Ascending aorta (tissue), 2 donors: ENCODE measurements around the gene RFLNA. TPM values are rescaled to one million over a fixed set of nuclear protein-coding genes. Genes with fewer than 3 reads are reported as not detected.

ENCODE experiments used
- DNase-seq, 2 donors: peaks; one replicate each; pipeline ENCODE4 v3.0.0-alpha.2; 2019; ENCODE audit warnings: low spot score in 2 of 2
- H3K27ac ChIP-seq, 2 donors: fragments of 200-600 bp; sonication (generic); one replicate each; pipeline ENCODE4 v1.5.1; 2016 to 2017; ENCODE audit warnings: mild to moderate bottlenecking in 1 of 2
- H3K27me3 ChIP-seq: fragments of 200-600 bp; sonication (generic); one replicate; pipeline ENCODE4 v1.5.1; 2017
- H3K36me3 ChIP-seq, 2 donors: fragments of 200-600 bp; sonication (generic); one replicate each; pipeline ENCODE4 v1.5.1; 2016
- H3K4me1 ChIP-seq, 2 donors: fragments of 200-600 bp; sonication (generic); one replicate each; pipeline ENCODE4 v1.5.1; 2016 to 2017; ENCODE audit warnings: mild to moderate bottlenecking in 1 of 2
- H3K4me3 ChIP-seq, 2 donors: fragments of 200-600 bp; sonication (generic); one replicate each; pipeline ENCODE4 v1.5.1; 2016 to 2017; ENCODE audit warnings: mild to moderate bottlenecking in 1 of 2
- H3K9me3 ChIP-seq, 2 donors: fragments of 200-600 bp; sonication (generic); one replicate each; pipeline ENCODE4 v1.5.1; 2016
- CTCF ChIP-seq, 3 experiments: fragments of 200-600 bp in 2 of 3; fragments of 450-650 bp in 1 of 3; sonication (generic) in 2 of 3; IDR thresholded peaks; one replicate each; pipeline ENCODE4 v1.5.1; 2016 to 2019; ENCODE audit warnings: antibody characterized with exemption in 3 of 3, mild to moderate bottlenecking in 1 of 3, moderate library complexity in 1 of 3
- intact Hi-C: fragments of 100-400 bp; cut with DNase I; formaldehyde crosslinking; loops from one replicate; pipeline ENCODE4 v1.15.1; 2023
- total RNA-seq: library from RNA; depleted of rRNA; stranded (reverse); fragments of >200 nt; gene quantifications from one replicate; pipeline ENCODE4 v1.1.0, GENCODE V29; 2016

The RFLNA gene
- total RNA-seq, 1 donor from 2014 or later = not detected

DNA sequence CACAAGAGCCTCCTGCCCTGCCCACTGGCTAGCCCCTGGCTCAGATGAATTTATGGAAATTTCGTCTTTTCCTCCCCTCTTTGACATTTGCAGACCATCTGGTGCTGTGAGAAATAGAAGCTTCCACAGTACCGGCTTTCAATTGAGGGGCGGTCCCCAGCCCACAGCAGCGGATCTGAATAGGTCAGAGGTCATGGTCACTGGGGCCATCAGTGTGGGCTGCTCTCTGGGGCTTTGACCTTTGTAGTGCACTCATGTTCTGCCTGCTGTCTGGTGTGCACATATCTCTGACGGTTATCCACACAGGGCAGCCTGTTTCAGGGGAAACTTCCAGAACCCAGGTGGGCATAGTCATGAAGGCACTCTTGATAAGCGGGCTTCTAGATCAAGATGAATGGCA is 2.5 kb upstream of the RFLNA start:
- no peak for TF ChIP-seq CTCF (IDR thresholded peaks at IDR 0.05)
- no peak for DNase-seq
- Histone ChIP-seq H3K27me3 (no peaks in the 10 kb centered on the region), H3K9me3 (no peaks in the 10 kb centered on the region), H3K36me3 (no peaks in the 10 kb centered on the region), H3K4me3 (no peak overlapping the region), H3K4me1 (peaks cover 7 to 24% of the 10 kb centered on the region in 2 donors), H3K27ac (no peak overlapping the region)
- intact Hi-C loops = no loop called here

DNA sequence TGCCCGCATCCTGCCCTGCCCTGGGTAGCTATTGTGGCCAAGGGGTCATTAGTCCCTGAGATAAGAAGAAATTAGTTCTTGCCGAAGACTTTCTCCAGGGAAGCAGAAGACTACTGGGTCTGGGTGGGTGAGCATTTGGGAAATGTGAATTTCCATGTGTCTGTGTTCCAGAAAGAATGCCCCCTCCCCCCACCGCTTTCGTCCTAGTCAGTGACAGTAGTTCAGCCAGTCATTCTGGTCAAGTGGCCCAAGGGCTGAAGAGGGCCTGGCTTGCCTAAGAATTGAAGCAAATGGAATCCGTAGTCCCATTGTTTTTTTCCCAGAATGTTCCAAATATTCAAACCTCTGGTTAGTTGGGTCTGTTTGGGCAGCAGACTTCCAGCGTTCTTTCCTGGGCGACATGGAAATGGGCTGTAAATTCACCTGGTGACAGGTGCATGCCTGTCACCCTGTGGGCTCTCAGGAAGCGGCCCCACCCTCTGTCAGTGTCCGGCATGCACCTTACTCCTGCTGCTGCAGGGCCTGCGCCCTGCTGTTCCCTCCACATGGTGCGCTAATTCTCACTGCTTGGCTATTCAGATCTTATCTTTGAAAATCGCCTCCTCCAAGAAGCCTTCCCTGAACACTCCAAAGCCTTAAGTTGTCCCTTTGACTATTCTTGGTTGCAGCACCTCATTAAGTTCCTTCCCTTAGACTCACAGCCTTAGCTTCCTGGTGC is 1.4 kb upstream of the RFLNA start:
- H3K36me3 ChIP-seq = no peaks in the 10 kb centered on the region
- intact Hi-C loops = no loop called here

DNA sequence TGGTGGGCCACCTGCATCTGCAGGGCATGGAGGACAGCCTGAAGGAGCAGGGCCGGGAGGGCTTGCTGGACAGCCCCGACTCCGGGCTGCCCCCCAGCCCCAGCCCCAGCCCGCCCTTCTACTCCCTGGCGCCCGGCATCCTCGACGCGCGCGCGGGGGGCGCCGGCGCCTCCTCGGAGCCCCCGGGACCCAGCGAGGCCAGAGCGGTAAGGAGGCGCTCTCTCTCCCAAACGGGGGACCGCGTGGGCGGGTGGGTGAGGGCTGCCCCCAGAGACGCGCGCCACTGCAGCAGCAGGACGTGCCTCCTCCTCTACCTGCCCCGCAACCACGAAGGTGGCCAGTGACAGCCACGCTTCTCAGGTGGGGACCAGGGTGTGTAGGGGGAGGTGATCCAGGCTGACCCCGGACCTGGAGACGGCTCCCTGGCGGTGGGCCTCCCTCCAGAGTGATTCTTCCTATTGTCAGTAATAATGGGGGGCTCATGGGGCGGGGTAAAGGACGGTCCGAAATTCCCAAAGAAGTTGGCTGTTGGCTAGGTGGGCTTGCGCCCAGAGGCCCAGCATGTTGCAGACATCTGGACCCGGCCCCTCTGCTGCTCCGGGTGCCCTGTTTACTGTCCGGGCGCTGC is 652 bp downstream of the RFLNA start:
- Histone ChIP-seq H3K27me3 (no peaks in the 10 kb centered on the region), H3K9me3 (no peaks in the 10 kb centered on the region), H3K36me3 (no peaks in the 10 kb centered on the region), H3K4me3 (peak overlapping the region; percentile 48 to 67), H3K27ac (no peak overlapping the region), H3K4me1 (peaks cover 7 to 21% of the 10 kb centered on the region in 2 donors)
- TF ChIP-seq CTCF (IDR thresholded peaks at IDR 0.05) = no peak
- intact Hi-C loops = no loop called here
- DNase-seq = no peak

More for the DNA sequence above, 1.4 kb upstream of the RFLNA start:
- no peaks in the 10 kb centered on the region for H3K27me3 ChIP-seq
- no peak overlapping the region for H3K27ac ChIP-seq
- no peak for TF ChIP-seq CTCF (IDR thresholded peaks at IDR 0.05)
- DNase-seq = no peak
- H3K9me3 ChIP-seq = no peaks in the 10 kb centered on the region
- H3K4me1 ChIP-seq = peaks cover 7 to 28% of the 10 kb centered on the region in 2 donors
- no peak overlapping the region for H3K4me3 ChIP-seq

DNA sequence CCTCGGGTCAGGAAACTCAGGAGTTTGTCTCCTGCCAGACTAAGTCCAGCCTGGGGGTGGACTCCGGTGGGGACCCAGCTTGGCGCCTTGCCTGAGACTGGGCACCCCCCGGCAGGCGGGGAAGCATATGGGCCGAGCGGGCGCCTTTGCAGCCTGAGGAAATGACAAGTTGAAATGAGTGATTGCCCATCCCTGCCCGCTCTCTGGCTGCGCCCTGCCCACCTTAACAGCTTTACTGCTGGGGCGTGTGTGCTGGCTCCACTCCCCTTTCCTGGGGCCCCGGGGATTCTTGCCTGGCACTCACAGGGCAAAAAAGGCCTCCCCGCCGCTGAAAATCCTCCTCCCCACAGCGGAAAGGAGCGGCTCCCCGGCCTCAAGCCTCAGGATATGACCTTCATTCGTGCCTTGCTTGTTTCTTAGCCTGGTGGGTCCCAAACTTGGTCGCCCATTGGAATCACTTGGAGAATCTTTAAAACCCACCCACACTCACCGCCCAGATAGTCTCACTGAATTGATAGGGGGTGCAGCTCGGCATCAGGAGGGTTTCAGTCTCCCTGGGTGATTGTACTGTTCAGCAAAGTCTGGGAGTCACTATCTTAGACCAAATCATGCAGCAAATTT is 1.5 kb downstream of the RFLNA start:
- TF ChIP-seq CTCF (IDR thresholded peaks at IDR 0.05) = no peak
- Histone ChIP-seq H3K36me3 (no peaks in the 10 kb centered on the region), H3K27ac (no peak overlapping the region), H3K4me1 (peaks cover 7 to 21% of the 10 kb centered on the region in 2 donors), H3K4me3 (peak overlapping the region in 1 of 2 donors; percentile 67), H3K9me3 (no peaks in the 10 kb centered on the region), H3K27me3 (no peaks in the 10 kb centered on the region)
- DNase-seq = no peak
- intact Hi-C loops = no loop called here

- no peak for DNase-seq
- intact Hi-C loops = no loop called here
- no peak for TF ChIP-seq CTCF (IDR thresholded peaks at IDR 0.05)
- Histone ChIP-seq H3K4me1 (peaks cover 7 to 21% of the 10 kb centered on the region in 2 donors), H3K9me3 (no peaks in the 10 kb centered on the region), H3K4me3 (peak overlapping the region in 1 of 2 donors; percentile 67), H3K27me3 (no peaks in the 10 kb centered on the region), H3K27ac (no peak overlapping the region), H3K36me3 (no peaks in the 10 kb centered on the region)
Observed at GRCh38 chr12:124296916-124297351, 2.0 kb downstream of the RFLNA start.
